Measurements from ENCODE around the gene UBL4B.

UBL4B gene

GRCh38 chr1:110148961-110149360 lies 36.7 kb downstream of the UBL4B start:
- no CpG with 5 or more reads among the region's 4 CpGs for WGBS (ENCODE audit: extremely low coverage, insufficient coverage, low lambda C conversion rate)

DNA sequence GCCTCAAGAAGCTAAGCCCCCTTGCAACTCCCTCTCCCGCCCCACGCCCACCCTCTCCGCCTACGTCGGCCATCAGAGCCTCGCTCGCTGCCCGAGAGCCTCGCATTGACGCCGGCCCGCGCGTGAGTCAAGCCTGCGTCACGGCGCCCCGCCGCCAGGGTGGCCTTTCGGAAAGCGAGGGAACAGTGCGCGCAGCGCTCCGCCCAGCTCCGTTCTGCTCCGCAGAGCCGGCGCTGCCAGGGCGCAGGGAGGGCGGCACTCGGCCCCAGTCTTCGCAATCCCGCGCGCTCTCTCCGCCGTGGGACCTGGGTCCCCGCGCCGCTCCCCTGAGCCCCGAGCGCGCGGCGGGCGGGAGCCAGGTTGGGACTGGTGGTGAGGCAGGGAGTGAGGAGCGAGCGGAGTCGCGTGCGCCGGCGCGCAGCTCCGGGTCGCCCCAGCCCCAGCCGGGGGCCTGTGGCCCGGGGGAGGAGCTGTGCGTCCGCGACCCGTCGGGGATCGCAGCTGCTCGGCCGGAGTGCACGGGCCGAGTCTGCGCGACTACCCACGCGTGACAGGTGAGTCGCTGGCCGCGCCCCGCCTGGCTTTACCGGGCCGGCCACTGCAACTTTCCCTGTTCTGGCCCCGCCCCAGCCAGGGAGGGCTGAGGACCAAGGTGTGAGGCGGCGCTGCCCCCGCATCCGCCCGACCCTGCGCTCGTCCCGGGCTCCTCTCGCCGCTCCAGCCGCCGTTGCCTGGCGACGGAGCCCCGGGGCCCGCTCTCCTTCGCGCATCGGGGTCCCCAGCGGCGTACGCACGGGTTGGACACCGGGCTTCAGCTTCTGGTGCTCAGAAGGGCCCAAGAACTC lies 38.3 kb downstream of the UBL4B start, which contains the start of gene SLC6A17:
TSS of gene SLC6A17 (plus strand) at position 165 of the 845 bp plus-strand sequence. CDS start 16,436 bp downstream, outside the sequence.
- Histone ChIP-seq H4K5ac (ENCODE audit: low read length) (no peak within 1 kb of the TSS), H3K79me1 (ENCODE audit: low read length) (no peaks in the 10 kb centered on the region), H3K18ac (ENCODE audit: low read length) (no peak within 1 kb of the TSS), H2BK120ac (ENCODE audit: low read depth, low read length) (no peak within 1 kb of the TSS), H3K56ac (ENCODE audit: low read length) (no peak within 1 kb of the TSS), H2AK5ac (ENCODE audit: low read length) (no peak within 1 kb of the TSS), H2BK5ac (ENCODE audit: low read length) (no peak within 1 kb of the TSS), H3K4ac (ENCODE audit: low read depth, low read length) (no peak within 1 kb of the TSS), H3K79me2 (ENCODE audit: control insufficient read depth, insufficient read depth, low read length) (no peaks in the 10 kb centered on the region), H3K4me2 (ENCODE audit: low read length) (peak within 1 kb of the TSS; percentile 78), H3K36me3 (ENCODE audit: control insufficient read depth, insufficient read depth, low read length) (no peaks in the 10 kb centered on the region), H3K9ac (ENCODE audit: low read length) (peak within 1 kb of the TSS; percentile 28), H4K8ac (ENCODE audit: low read depth, low read length) (no peak within 1 kb of the TSS), H2BK15ac (replicated peaks; ENCODE audit: low read depth) (no peak within 1 kb of the TSS), H3K23ac (ENCODE audit: low read length) (peak within 1 kb of the TSS; percentile 6), H3K4me1 (ENCODE audit: control insufficient read depth, low read depth, low read length) (no peaks in the 10 kb centered on the region), H3K4me3 (ENCODE audit: low read length) (peak within 1 kb of the TSS; percentile 15), H3K27ac (ENCODE audit: low read depth, low read length) (no peak within 1 kb of the TSS), H3K27me3 (ENCODE audit: insufficient read depth, low read length, poor library complexity) (peaks cover 36% of the 10 kb centered on the region)
- peak; percentile 39 for DNase-seq
- WGBS (ENCODE audit: extremely low coverage, insufficient coverage, low lambda C conversion rate) = no CpG with 5 or more reads among the region's 104 CpGs

More at GRCh38 chr1:110148961-110149360, 36.7 kb downstream of the UBL4B start:
- Histone ChIP-seq H3K56ac (ENCODE audit: low read length) (no peak overlapping the region), H3K27ac (ENCODE audit: low read depth, low read length) (no peak overlapping the region), H4K8ac (ENCODE audit: low read depth, low read length) (no peak overlapping the region), H3K79me1 (ENCODE audit: low read length) (no peaks in the 10 kb centered on the region), H2BK15ac (replicated peaks; ENCODE audit: low read depth) (no peak overlapping the region), H2BK120ac (ENCODE audit: low read depth, low read length) (no peak overlapping the region), H3K4ac (ENCODE audit: low read depth, low read length) (no peak overlapping the region), H3K9ac (ENCODE audit: low read length) (no peak overlapping the region), H3K36me3 (ENCODE audit: control insufficient read depth, insufficient read depth, low read length) (no peaks in the 10 kb centered on the region), H3K4me2 (ENCODE audit: low read length) (no peak overlapping the region), H3K4me3 (ENCODE audit: low read length) (no peak overlapping the region), H2BK5ac (ENCODE audit: low read length) (no peak overlapping the region), H3K4me1 (ENCODE audit: control insufficient read depth, low read depth, low read length) (no peaks in the 10 kb centered on the region), H3K27me3 (ENCODE audit: insufficient read depth, low read length, poor library complexity) (peaks cover 36% of the 10 kb centered on the region), H4K5ac (ENCODE audit: low read length) (no peak overlapping the region), H3K23ac (ENCODE audit: low read length) (no peak overlapping the region), H3K79me2 (ENCODE audit: control insufficient read depth, insufficient read depth, low read length) (no peaks in the 10 kb centered on the region), H2AK5ac (ENCODE audit: low read length) (no peak overlapping the region), H3K18ac (ENCODE audit: low read length) (no peak overlapping the region)
- DNase-seq = no peak

- H3K23ac ChIP-seq (ENCODE audit: low read length) = no peak overlapping the region
- H3K79me2 ChIP-seq (ENCODE audit: control insufficient read depth, insufficient read depth, low read length) = no peaks in the 10 kb centered on the region
- H4K5ac ChIP-seq (ENCODE audit: low read length) = no peak overlapping the region
- no peak overlapping the region for H2BK5ac ChIP-seq (ENCODE audit: low read length)
- H3K4me1 ChIP-seq (ENCODE audit: control insufficient read depth, low read depth, low read length) = no peaks in the 10 kb centered on the region
- H3K4me3 ChIP-seq (ENCODE audit: low read length) = no peak overlapping the region
- peak overlapping the region; percentile 78 for H3K4me2 ChIP-seq (ENCODE audit: low read length)
- H2BK120ac ChIP-seq (ENCODE audit: low read depth, low read length) = no peak overlapping the region
- H3K79me1 ChIP-seq (ENCODE audit: low read length) = no peaks in the 10 kb centered on the region
- no peak overlapping the region for H4K8ac ChIP-seq (ENCODE audit: low read depth, low read length)
- no peak overlapping the region for H3K4ac ChIP-seq (ENCODE audit: low read depth, low read length)
- no CpG with 5 or more reads among the region's 37 CpGs for WGBS (ENCODE audit: extremely low coverage, insufficient coverage, low lambda C conversion rate)
- no peak overlapping the region for H2BK15ac ChIP-seq (replicated peaks; ENCODE audit: low read depth)
- H3K18ac ChIP-seq (ENCODE audit: low read length) = no peak overlapping the region
- no peak overlapping the region for H2AK5ac ChIP-seq (ENCODE audit: low read length)
- no peak overlapping the region for H3K27ac ChIP-seq (ENCODE audit: low read depth, low read length)
- no peak overlapping the region for H3K9ac ChIP-seq (ENCODE audit: low read length)
- H3K56ac ChIP-seq (ENCODE audit: low read length) = no peak overlapping the region
- DNase-seq = no peak
- peaks cover 36% of the 10 kb centered on the region for H3K27me3 ChIP-seq (ENCODE audit: insufficient read depth, low read length, poor library complexity)
- H3K36me3 ChIP-seq (ENCODE audit: control insufficient read depth, insufficient read depth, low read length) = no peaks in the 10 kb centered on the region
Measured at GRCh38 chr1:110151175-110151669, 39.0 kb downstream of the UBL4B start.

DNA sequence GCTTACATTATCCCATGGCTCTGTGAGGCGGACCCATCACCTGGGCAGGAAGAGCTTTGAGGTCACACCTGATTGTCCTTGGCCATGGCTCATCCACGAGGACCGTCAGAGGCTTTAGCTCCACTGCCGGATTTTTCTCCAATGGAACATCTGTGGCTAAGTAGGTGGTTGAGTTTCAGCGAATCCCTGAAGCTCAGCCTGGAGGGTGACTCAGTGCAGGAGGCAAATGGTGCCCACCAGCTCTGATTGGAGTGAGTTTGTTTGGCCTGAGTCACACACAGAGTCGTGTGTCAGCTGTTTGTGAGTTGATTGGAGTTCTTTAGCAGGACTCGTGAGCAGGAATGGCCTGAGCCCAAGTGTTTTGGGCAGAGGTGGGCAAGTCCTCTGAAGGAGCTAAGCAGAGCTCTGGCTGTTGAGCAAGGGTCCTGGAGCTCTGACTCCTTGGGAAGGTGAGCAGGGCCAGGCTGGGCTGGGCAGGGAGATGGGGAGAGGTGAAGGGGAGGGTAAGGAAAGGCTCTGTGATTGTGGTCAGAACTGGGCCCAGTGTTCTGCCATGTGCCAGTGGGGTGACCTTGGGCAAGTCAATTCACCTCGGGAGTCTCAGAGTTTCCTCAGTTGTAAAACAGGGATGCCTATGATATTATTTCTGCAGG lies 40.0 kb downstream of the UBL4B start:
- no peak overlapping the region for H2BK5ac ChIP-seq (ENCODE audit: low read length)
- no peak overlapping the region for H3K27ac ChIP-seq (ENCODE audit: low read depth, low read length)
- H3K4ac ChIP-seq (ENCODE audit: low read depth, low read length) = no peak overlapping the region
- no peak overlapping the region for H3K56ac ChIP-seq (ENCODE audit: low read length)
- no peak overlapping the region for H2BK120ac ChIP-seq (ENCODE audit: low read depth, low read length)
- H2AK5ac ChIP-seq (ENCODE audit: low read length) = no peak overlapping the region
- no peaks in the 10 kb centered on the region for H3K79me1 ChIP-seq (ENCODE audit: low read length)
- H3K36me3 ChIP-seq (ENCODE audit: control insufficient read depth, insufficient read depth, low read length) = no peaks in the 10 kb centered on the region
- no peak overlapping the region for H3K4me2 ChIP-seq (ENCODE audit: low read length)
- H3K4me1 ChIP-seq (ENCODE audit: control insufficient read depth, low read depth, low read length) = no peaks in the 10 kb centered on the region
- no peak overlapping the region for H3K18ac ChIP-seq (ENCODE audit: low read length)
- WGBS (ENCODE audit: extremely low coverage, insufficient coverage, low lambda C conversion rate) = no CpG with 5 or more reads among the region's 8 CpGs
- no peak overlapping the region for H4K5ac ChIP-seq (ENCODE audit: low read length)
- no peak overlapping the region for H4K8ac ChIP-seq (ENCODE audit: low read depth, low read length)
- peaks cover 34% of the 10 kb centered on the region for H3K27me3 ChIP-seq (ENCODE audit: insufficient read depth, low read length, poor library complexity)
- H2BK15ac ChIP-seq (replicated peaks; ENCODE audit: low read depth) = no peak overlapping the region
- H3K23ac ChIP-seq (ENCODE audit: low read length) = no peak overlapping the region
- H3K4me3 ChIP-seq (ENCODE audit: low read length) = no peak overlapping the region
- H3K79me2 ChIP-seq (ENCODE audit: control insufficient read depth, insufficient read depth, low read length) = no peaks in the 10 kb centered on the region
- peak; percentile 39 for DNase-seq
- H3K9ac ChIP-seq (ENCODE audit: low read length) = no peak overlapping the region

- peaks cover 33% of the 10 kb centered on the region for H3K27me3 ChIP-seq (ENCODE audit: insufficient read depth, low read length, poor library complexity)
- no peak overlapping the region for H3K56ac ChIP-seq (ENCODE audit: low read length)
- H3K4me1 ChIP-seq (ENCODE audit: control insufficient read depth, low read depth, low read length) = no peaks in the 10 kb centered on the region
- H4K8ac ChIP-seq (ENCODE audit: low read depth, low read length) = no peak overlapping the region
- no peak overlapping the region for H3K18ac ChIP-seq (ENCODE audit: low read length)
- H3K79me2 ChIP-seq (ENCODE audit: control insufficient read depth, insufficient read depth, low read length) = no peaks in the 10 kb centered on the region
- H3K27ac ChIP-seq (ENCODE audit: low read depth, low read length) = no peak overlapping the region
- H3K4me3 ChIP-seq (ENCODE audit: low read length) = no peak overlapping the region
- H3K23ac ChIP-seq (ENCODE audit: low read length) = no peak overlapping the region
- H3K4me2 ChIP-seq (ENCODE audit: low read length) = no peak overlapping the region
- DNase-seq = no peak
- H2BK120ac ChIP-seq (ENCODE audit: low read depth, low read length) = no peak overlapping the region
- H3K36me3 ChIP-seq (ENCODE audit: control insufficient read depth, insufficient read depth, low read length) = no peaks in the 10 kb centered on the region
- no peak overlapping the region for H2AK5ac ChIP-seq (ENCODE audit: low read length)
- no peak overlapping the region for H4K5ac ChIP-seq (ENCODE audit: low read length)
- H3K4ac ChIP-seq (ENCODE audit: low read depth, low read length) = no peak overlapping the region
- no peaks in the 10 kb centered on the region for H3K79me1 ChIP-seq (ENCODE audit: low read length)
- H2BK15ac ChIP-seq (replicated peaks; ENCODE audit: low read depth) = no peak overlapping the region
- H3K9ac ChIP-seq (ENCODE audit: low read length) = no peak overlapping the region
- no peak overlapping the region for H2BK5ac ChIP-seq (ENCODE audit: low read length)
Measured at GRCh38 chr1:110153407-110153950, 41.2 kb downstream of the UBL4B start.
